GM12878 (cell line): ENCODE data around the gene SCRN1. TPM values are rescaled to one million over a fixed set of nuclear protein-coding genes. Genes with fewer than 3 reads are reported as not detected.
A peak's percentile ranks its signal among the peaks of the same experiment; 100 is the strongest.

Experiments
- ATAC-seq: fragments of 200-7000 bp; cut with Tn5 transposase; 3 replicates; pipeline ENCODE4 v1.9.1; 2020; ENCODE audit warnings: mild to moderate bottlenecking, moderate library complexity
- BruUV-seq: library from RNA; stranded (reverse); fragments of 400-500 nt; replicated peaks from 2 replicates; lab custom pipeline; 2021; lab: Mats Ljungman, UMichigan
- CTCF ChIA-PET: fragments of 300-600 bp; sonication (Branson Sonifier 250); formaldehyde crosslinking; extraction: SDS; loops from one replicate; lab custom pipeline; 2021; ENCODE audit warnings: inconsistent platforms; lab: Yijun Ruan, JAX
- POLR2A ChIA-PET: fragments of 350-600 bp; formaldehyde crosslinking; extraction: SDS; loops from one replicate; lab custom pipeline; 2021; ENCODE audit warnings: inconsistent platforms; lab: Charles Lee
- RAD21 ChIA-PET: fragments of 300-600 bp; sonication (Branson Sonifier 250); formaldehyde crosslinking; loops from one replicate; lab custom pipeline; 2023; ENCODE audit warnings: antibody characterized with exemption; ENCODE audit not compliant: unreplicated experiment; lab: Charles Lee
- SMC1A ChIA-PET: fragments of 300-600 bp; sonication (Branson Sonifier 250); formaldehyde crosslinking; loops from one replicate; lab custom pipeline; 2023; ENCODE audit not compliant: unreplicated experiment, uncharacterized antibody; lab: Charles Lee
- DNase-seq: peaks from one replicate; pipeline ENCODE4 v3.0.0-alpha.2; 2011; ENCODE audit warnings: low read depth, low spot score
- FAIRE-seq: peaks from 3 replicates; lab custom pipeline; 2011; peaks lifted over from hg19 to GRCh38; lab: Jason Lieb, UNC
- H2AFZ ChIP-seq: 2 replicates; pipeline ENCODE4 v1.6.0; 2011; ENCODE audit warnings: low read depth, low read length, control low read depth; ENCODE audit not compliant: control insufficient read depth
- H3K27ac ChIP-seq: 2 replicates; pipeline ENCODE4 v1.5.1; 2011; ENCODE audit warnings: control low read depth; ENCODE audit not compliant: control insufficient read depth, insufficient read depth
- H3K27me3 ChIP-seq, 2 experiments: replicated peaks in 1 of 2; 2 replicates each; pipeline versions ENCODE4 v1.6.0 to v1.6.1; 2011; ENCODE audit warnings: low read length in 1 of 2; ENCODE audit not compliant: control insufficient read depth in 2 of 2, insufficient read depth in 2 of 2
- H3K36me3 ChIP-seq, 2 experiments: 2 replicates each; pipeline ENCODE4 v1.5.1; 2011; ENCODE audit warnings: low read length in 1 of 2; ENCODE audit not compliant: control insufficient read depth in 2 of 2, insufficient read depth in 2 of 2
- H3K4me1 ChIP-seq: 2 replicates; pipeline ENCODE4 v1.6.1; 2011; ENCODE audit warnings: mild to moderate bottlenecking, low read length, moderate library complexity, mixed read lengths; ENCODE audit not compliant: control insufficient read depth, insufficient read depth
- H3K4me2 ChIP-seq: 2 replicates; pipeline ENCODE4 v1.6.0; 2011; ENCODE audit warnings: control low read depth; ENCODE audit not compliant: control insufficient read depth, insufficient read depth
- H3K4me3 ChIP-seq: fragments of 200-600 bp; sonication (generic); 2 replicates; pipeline ENCODE4 v1.5.1; 2016
- H3K79me2 ChIP-seq: 2 replicates; pipeline ENCODE4 v1.6.0; 2011; ENCODE audit warnings: low read length; ENCODE audit not compliant: control insufficient read depth, insufficient read depth
- H3K9ac ChIP-seq: 2 replicates; pipeline ENCODE4 v1.8.0; 2011; ENCODE audit warnings: low read length, control low read depth, mixed read lengths; ENCODE audit not compliant: control insufficient read depth, insufficient read depth
- H3K9me3 ChIP-seq: replicated peaks from 3 replicates; pipeline ENCODE4 v1.5.1; 2011; ENCODE audit warnings: mild to moderate bottlenecking, low read length; ENCODE audit not compliant: control insufficient read depth, insufficient read depth
- H4K20me1 ChIP-seq: 2 replicates; pipeline ENCODE4 v1.6.0; 2011; ENCODE audit not compliant: control insufficient read depth, insufficient read depth
- CTCF ChIP-seq, 3 experiments: IDR thresholded peaks in 2 of 3; conservative IDR thresholded peaks in 1 of 3; 2 replicates each; pipeline ENCODE4 v1.5.1; 2011; ENCODE audit warnings: low read depth in 3 of 3, low read length in 3 of 3, mild to moderate bottlenecking in 3 of 3, control low read depth in 2 of 3, moderate library complexity in 2 of 3, inconsistent platforms in 1 of 3, mixed read lengths in 1 of 3; ENCODE audit not compliant: control insufficient read depth in 2 of 3, insufficient read depth in 1 of 3; ENCODE audit errors: extremely low read depth in 1 of 3
- MEF2A ChIP-seq: IDR thresholded peaks from 2 replicates; pipeline ENCODE4 v1.6.1; 2011; ENCODE audit warnings: low read depth, mild to moderate bottlenecking, low read length, moderate library complexity; ENCODE audit not compliant: insufficient read depth
- WGBS: methylation state at CpG from one replicate; pipeline ENCODE4 v1.1.6; 2016; ENCODE audit warnings: low lambda C conversion rate; ENCODE audit not compliant: insufficient replicate concordance, insufficient coverage; ENCODE audit errors: missing lambda C conversion rate; 5-methylcytosine and 5-hydroxymethylcytosine counted together
- in situ Hi-C: fragments of 300-500 bp; cut with MboI; formaldehyde crosslinking; loops from 9 replicates; pipeline ENCODE4 v1.14.3; 2018; ENCODE audit warnings: mixed read lengths
- intact Hi-C: fragments of 100-400 bp; cut with micrococcal nuclease; formaldehyde crosslinking; loops from one replicate; pipeline ENCODE4 v1.14.2; 2022; ENCODE audit not compliant: unreplicated experiment
- polyA plus RNA-seq, 11 experiments: library from polyadenylated mRNA; depleted of rRNA in 4 of 11; unstranded in 6 of 11; stranded (reverse) in 5 of 11; fragments of >200 nt; fragmentation: Nextera tagmentation in 4 of 11; fragmentation: Illumina TruSeq in 1 of 11; extraction: Ambion mirVana in 4 of 11; extraction: Trizol in 1 of 11; gene quantifications; 1 replicate in 1 of 11; 2 replicates in 10 of 11; pipeline versions ENCODE4 v1.2.1 to v1.2.3, GENCODE V29; 2011 to 2016; ENCODE audit warnings: inconsistent platforms in 2 of 11, missing spikeins in 2 of 11, low read depth in 1 of 11
- total RNA-seq, 4 experiments: library from RNA; depleted of rRNA in 3 of 4; stranded (reverse); fragments of >200 nt in 3 of 4; fragmentation: Illumina TruSeq in 1 of 4; extraction: Trizol in 1 of 4; gene quantifications; 2 replicates each; pipeline versions ENCODE4 v1.2.1 to v1.2.3, GENCODE V29; 2013 to 2021

The SCRN1 gene
- total and polyA plus RNA-seq, 10 of the 15 experiments (the other 5 are each of a cell fraction or from before 2014, with no cell fraction given), result 11.1 to 67.6 (median 41.7) TPM

GRCh38 chr7:30029696-30030095, 40.1 kb upstream of the SCRN1 start:
- ChIA-PET SMC1A (interaction anchor here (0.9 to 3.6 kb wide), 6 partner anchors 10 to 108 kb away, joined by 3 to 19 read pairs (median 5); no protein-coding TSS in a partner anchor), CTCF (interaction anchor here (0.9 to 2.3 kb wide), 7 partner anchors 8 to 48 kb away, joined by 3 to 20 read pairs (median 4); no protein-coding TSS in a partner anchor), RAD21 (interaction anchor here (1.5 kb wide), 1 partner anchor 32 kb away, joined by 5 read pairs; no protein-coding TSS in a partner anchor), POLR2A (interaction anchor here (1.3 kb wide), 1 partner anchor 74 kb away, joined by 4 read pairs; no protein-coding TSS in a partner anchor)
- Histone ChIP-seq H3K9ac (no peak overlapping the region), H3K4me1 (peaks cover 7% of the 10 kb centered on the region; the same call in 1 of the 2 replicates), H3K36me3 (no peaks in the 10 kb centered on the region; a peak in 1 of 4 replicates), H3K27ac (no peak overlapping the region), H4K20me1 (no peaks in the 10 kb centered on the region), H3K4me2 (peak overlapping the region; percentile 32), H3K79me2 (peaks cover 23% of the 10 kb centered on the region), H3K4me3 (peak overlapping the region; percentile 76), H3K27me3 (no peaks in the 10 kb centered on the region), H2AFZ (no peak overlapping the region), H3K9me3 (no peaks in the 10 kb centered on the region)
- DNase-seq, result no peak
- FAIRE-seq, result no peak
- TSS peak; percentile 44 for BruUV-seq
- WGBS, result 20% methylated on average over 6 of the region's 6 CpGs
- in situ Hi-C loops, result no loop called here
- ATAC-seq, result 0 out of 3 replicates have a peak, but pooled peaks have one; percentile 7
- peak in 2 of 3 experiments; percentile 9 to 26; a peak in 1 of 6 replicates for TF ChIP-seq CTCF (IDR thresholded peaks at IDR 0.05 in 2 of 3, conservative IDR thresholded peaks at IDR 0.05 in 1 of 3; ENCODE audit: control insufficient read depth in 2 of 3, extremely low read depth in 1 of 3, insufficient read depth in 1 of 3, low read depth in 3 of 3, low read length in 3 of 3)
- TF ChIP-seq MEF2A, result no peak
- intact Hi-C loops, result no loop called here
